Nephron (organoid): ENCODE measurements around the gene SLC24A4.

Experiments
- H3K27ac Mint-ChIP-seq, 3 experiments: 2 replicates each; pipeline ENCODE4 v1.8.0; 2020; ENCODE audit warnings: mixed read lengths in 3 of 3, mild to moderate bottlenecking in 2 of 3, moderate library complexity in 1 of 3
- H3K27me3 Mint-ChIP-seq: 2 replicates; pipeline ENCODE4 v1.8.0; 2021; ENCODE audit warnings: low read depth, mild to moderate bottlenecking, moderate library complexity, mixed read lengths
- H3K36me3 Mint-ChIP-seq: 2 replicates; pipeline ENCODE4 v1.8.0; 2020; ENCODE audit warnings: low read depth, mixed read lengths
- H3K4me1 Mint-ChIP-seq: 2 replicates; pipeline ENCODE4 v1.8.0; 2020; ENCODE audit warnings: mixed read lengths
- H3K4me3 Mint-ChIP-seq, 3 experiments: 2 replicates each; pipeline ENCODE4 v1.8.0; 2020; ENCODE audit warnings: mild to moderate bottlenecking in 3 of 3, mixed read lengths in 3 of 3, moderate library complexity in 2 of 3
- H3K9me3 Mint-ChIP-seq: 2 replicates; pipeline ENCODE4 v1.8.0; 2020; ENCODE audit warnings: mixed read lengths
- CTCF ChIP-seq, 3 experiments: fragments of 200-600 bp; sonication (generic); IDR thresholded peaks; one replicate each; pipeline ENCODE4 v1.5.0; 2021; ENCODE audit warnings: antibody characterized with exemption in 3 of 3; ENCODE audit not compliant: unreplicated experiment in 3 of 3

The SLC24A4 gene, protein sequence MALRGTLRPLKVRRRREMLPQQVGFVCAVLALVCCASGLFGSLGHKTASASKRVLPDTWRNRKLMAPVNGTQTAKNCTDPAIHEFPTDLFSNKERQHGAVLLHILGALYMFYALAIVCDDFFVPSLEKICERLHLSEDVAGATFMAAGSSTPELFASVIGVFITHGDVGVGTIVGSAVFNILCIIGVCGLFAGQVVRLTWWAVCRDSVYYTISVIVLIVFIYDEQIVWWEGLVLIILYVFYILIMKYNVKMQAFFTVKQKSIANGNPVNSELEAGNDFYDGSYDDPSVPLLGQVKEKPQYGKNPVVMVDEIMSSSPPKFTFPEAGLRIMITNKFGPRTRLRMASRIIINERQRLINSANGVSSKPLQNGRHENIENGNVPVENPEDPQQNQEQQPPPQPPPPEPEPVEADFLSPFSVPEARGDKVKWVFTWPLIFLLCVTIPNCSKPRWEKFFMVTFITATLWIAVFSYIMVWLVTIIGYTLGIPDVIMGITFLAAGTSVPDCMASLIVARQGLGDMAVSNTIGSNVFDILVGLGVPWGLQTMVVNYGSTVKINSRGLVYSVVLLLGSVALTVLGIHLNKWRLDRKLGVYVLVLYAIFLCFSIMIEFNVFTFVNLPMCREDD

DNA sequence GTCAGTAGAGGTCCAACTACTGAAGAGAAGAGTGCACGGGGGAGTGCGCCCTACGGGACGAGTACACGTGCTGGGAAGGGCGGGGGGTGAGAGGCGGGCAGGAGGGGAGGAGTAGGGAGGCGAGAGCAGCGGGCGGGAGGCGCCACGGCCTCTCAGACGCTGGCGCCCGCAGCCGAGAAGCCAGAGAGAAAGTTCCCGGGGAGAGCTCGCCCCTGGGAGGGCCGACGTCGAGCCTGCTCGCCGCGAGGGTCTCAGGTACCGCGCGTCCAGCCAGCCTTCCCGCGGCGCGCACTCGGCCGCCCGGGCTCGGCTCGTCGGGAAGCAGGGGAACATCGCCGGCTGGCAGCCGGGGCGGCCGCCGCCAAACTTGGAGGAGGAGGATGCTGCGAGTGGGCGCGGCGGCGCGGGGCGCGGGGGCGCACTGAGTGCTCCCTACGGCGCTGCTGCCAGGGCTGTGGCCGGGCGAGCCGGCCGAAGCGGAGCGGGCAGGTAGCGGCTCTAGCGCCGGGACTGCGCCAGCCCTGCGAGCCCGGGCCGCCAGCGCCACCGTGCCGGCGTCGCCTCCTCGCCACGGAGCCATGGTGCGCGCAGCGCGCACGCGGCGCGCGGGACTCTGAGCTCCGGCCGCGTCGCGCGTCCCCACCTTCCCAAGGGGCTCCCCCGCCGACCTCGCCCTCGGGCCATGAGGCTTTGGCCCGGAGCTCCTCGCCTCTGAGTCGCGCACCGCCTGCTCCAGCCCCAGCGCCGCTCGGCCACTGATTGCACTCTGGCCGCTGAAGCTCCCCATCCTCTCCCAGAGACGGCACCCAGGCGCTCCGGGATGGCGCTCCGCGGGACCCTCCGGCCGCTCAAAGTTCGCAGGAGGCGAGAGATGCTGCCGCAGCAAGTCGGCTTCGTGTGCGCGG lies at the start of gene SLC24A4:
SLC24A4 (plus strand) TSS at position 155 of the 905 bp plus-strand sequence; CDS start at position 821, 666 bp downstream.
- peak within 1 kb of the TSS; percentile 73 to 76 (median 76) for H3K4me3 Mint-ChIP-seq
- peaks cover 96% of the 10 kb centered on the region for H3K27me3 Mint-ChIP-seq
- H3K36me3 Mint-ChIP-seq = no peaks in the 10 kb centered on the region
- TF ChIP-seq CTCF (IDR thresholded peaks at IDR 0.05; ENCODE audit: unreplicated experiment in 3 of 3) = no peak
- H3K4me1 Mint-ChIP-seq = peaks cover 8% of the 10 kb centered on the region
- H3K27ac Mint-ChIP-seq = no peak within 1 kb of the TSS
- no peaks in the 10 kb centered on the region for H3K9me3 Mint-ChIP-seq

GRCh38 chr14:92273166-92273565 lies 49.8 kb upstream of the SLC24A4 start:
- no peaks in the 10 kb centered on the region for H3K36me3 Mint-ChIP-seq
- H3K4me1 Mint-ChIP-seq = no peaks in the 10 kb centered on the region
- peaks cover 7% of the 10 kb centered on the region for H3K9me3 Mint-ChIP-seq
- no peak for TF ChIP-seq CTCF (IDR thresholded peaks at IDR 0.05; ENCODE audit: unreplicated experiment in 3 of 3)
- no peak overlapping the region for H3K27ac Mint-ChIP-seq
- H3K4me3 Mint-ChIP-seq = no peak overlapping the region
- peaks cover 28% of the 10 kb centered on the region for H3K27me3 Mint-ChIP-seq

DNA sequence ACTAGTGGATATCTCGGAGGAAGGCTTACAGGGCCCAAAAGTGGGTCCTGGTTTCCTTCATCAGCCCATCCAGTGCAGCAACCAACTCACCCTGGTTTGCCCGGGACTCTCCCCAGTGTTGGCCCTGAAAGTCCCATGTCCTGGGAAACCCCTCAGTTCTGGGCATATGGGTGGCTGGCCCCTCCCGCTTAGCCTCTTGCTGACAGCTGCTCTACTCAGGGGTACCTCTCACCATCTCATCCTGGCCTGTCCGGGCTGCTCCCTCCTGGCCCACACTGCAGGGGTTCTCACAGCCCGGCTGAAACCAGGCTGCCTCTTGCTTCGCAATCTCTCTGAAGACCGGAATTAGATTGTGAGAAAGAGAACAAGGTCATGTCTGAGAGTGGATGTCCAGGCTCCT lies 48.9 kb upstream of the SLC24A4 start:
- TF ChIP-seq CTCF (IDR thresholded peaks at IDR 0.05; ENCODE audit: unreplicated experiment in 3 of 3) = no peak
- no peaks in the 10 kb centered on the region for H3K4me1 Mint-ChIP-seq
- H3K27ac Mint-ChIP-seq = no peak overlapping the region
- peaks cover 7% of the 10 kb centered on the region for H3K9me3 Mint-ChIP-seq
- H3K27me3 Mint-ChIP-seq = peaks cover 30% of the 10 kb centered on the region
- no peak overlapping the region for H3K4me3 Mint-ChIP-seq
- H3K36me3 Mint-ChIP-seq = no peaks in the 10 kb centered on the region

DNA sequence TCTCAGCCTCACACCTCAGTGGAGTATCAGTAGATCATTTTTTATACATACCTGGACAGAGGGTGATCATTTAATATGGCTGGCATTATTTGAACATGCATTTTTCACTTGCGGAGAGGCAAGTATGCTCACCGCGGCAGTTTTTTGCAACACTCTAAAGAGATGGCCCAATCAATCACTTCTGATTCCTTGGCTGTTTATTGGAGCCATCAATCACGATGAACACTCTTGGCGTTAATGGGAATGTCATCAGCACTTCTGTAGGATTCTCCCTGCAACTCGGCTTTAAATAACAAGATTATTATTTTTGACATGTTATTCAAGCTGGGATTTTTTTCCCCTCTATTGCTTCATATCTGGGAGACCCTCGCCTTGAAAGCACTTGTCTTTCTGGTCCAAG lies 46.9 kb upstream of the SLC24A4 start:
- no peak for TF ChIP-seq CTCF (IDR thresholded peaks at IDR 0.05; ENCODE audit: unreplicated experiment in 3 of 3)
- Mint-ChIP-seq H3K9me3 (no peaks in the 10 kb centered on the region), H3K27ac (no peak overlapping the region), H3K36me3 (no peaks in the 10 kb centered on the region), H3K27me3 (peaks cover 31% of the 10 kb centered on the region), H3K4me3 (no peak overlapping the region), H3K4me1 (no peaks in the 10 kb centered on the region)

- H3K4me3 Mint-ChIP-seq = no peak overlapping the region
- no peak for TF ChIP-seq CTCF (IDR thresholded peaks at IDR 0.05; ENCODE audit: unreplicated experiment in 3 of 3)
- H3K4me1 Mint-ChIP-seq = no peaks in the 10 kb centered on the region
- H3K27me3 Mint-ChIP-seq = peaks cover 31% of the 10 kb centered on the region
- no peak overlapping the region for H3K27ac Mint-ChIP-seq
- H3K36me3 Mint-ChIP-seq = no peaks in the 10 kb centered on the region
- no peaks in the 10 kb centered on the region for H3K9me3 Mint-ChIP-seq
These were observed 45.9 kb upstream of the SLC24A4 start for GRCh38 chr14:92277031-92277430.
